Karpas-422 (cell line): ENCODE measurements around the gene PAX5. TPM values are rescaled to one million over a fixed set of nuclear protein-coding genes. Genes with fewer than 3 reads are reported as not detected.

Experiments used
- DNase-seq: peaks from one replicate; pipeline ENCODE4 v3.0.0-alpha.2; 2015
- H2AFZ ChIP-seq: fragments of 200-600 bp; sonication (generic); 2 replicates; pipeline ENCODE4 v1.6.1; 2014; ENCODE audit warnings: antibody characterized with exemption, low read length, mixed read lengths
- H3K27ac ChIP-seq: fragments of 200-600 bp; sonication (generic); 2 replicates; pipeline ENCODE4 v1.5.1; 2014; ENCODE audit warnings: mild to moderate bottlenecking, low read length, moderate library complexity
- H3K27me3 ChIP-seq: fragments of 200-600 bp; sonication (generic); 2 replicates; pipeline ENCODE4 v1.6.1; 2014; ENCODE audit warnings: low read length, mixed read lengths
- H3K36me3 ChIP-seq: fragments of 200-600 bp; sonication (generic); 2 replicates; pipeline ENCODE4 v1.6.1; 2014; ENCODE audit warnings: low read length, mixed read lengths; ENCODE audit not compliant: insufficient read depth
- H3K4me1 ChIP-seq: fragments of 200-600 bp; sonication (generic); 2 replicates; pipeline ENCODE4 v1.6.1; 2014; ENCODE audit warnings: mild to moderate bottlenecking, low read length, mixed read lengths
- H3K4me2 ChIP-seq: fragments of 200-600 bp; sonication (generic); 2 replicates; pipeline ENCODE4 v1.6.1; 2014; ENCODE audit warnings: low read length, low read depth, mild to moderate bottlenecking; ENCODE audit not compliant: poor library complexity, severe bottlenecking
- H3K4me3 ChIP-seq: fragments of 200-600 bp; sonication (generic); 2 replicates; pipeline ENCODE4 v1.5.1; 2014; ENCODE audit warnings: mild to moderate bottlenecking, antibody characterized with exemption, low read length, mixed read lengths
- H3K79me2 ChIP-seq: fragments of 200-600 bp; sonication (generic); 2 replicates; pipeline ENCODE4 v1.6.1; 2014; ENCODE audit warnings: mild to moderate bottlenecking, low read length, mixed read lengths
- H3K9ac ChIP-seq: fragments of 200-600 bp; sonication (generic); 2 replicates; pipeline ENCODE4 v1.6.0; 2014; ENCODE audit warnings: low read length
- H3K9me2 ChIP-seq: fragments of 200-600 bp; sonication (generic), shearing (Covaris generic); replicated peaks from 2 replicates; pipeline ENCODE4 v1.6.0; 2014; ENCODE audit warnings: mild to moderate bottlenecking, low read length, moderate library complexity; ENCODE audit not compliant: insufficient read depth
- H3K9me3 ChIP-seq: fragments of 300-700, 200-600 bp; sonication (generic); 2 replicates; pipeline ENCODE4 v1.6.1; 2014; ENCODE audit warnings: low read length, mixed read lengths
- H4K20me1 ChIP-seq: fragments of 200-600 bp; sonication (generic); 2 replicates; pipeline ENCODE4 v1.6.1; 2014; ENCODE audit warnings: mild to moderate bottlenecking, antibody characterized with exemption, low read length, low read depth; ENCODE audit not compliant: insufficient read depth
- total RNA-seq: library from RNA; depleted of rRNA; stranded (reverse); fragments of >200 nt; shearing (Covaris generic); gene quantifications from 2 replicates; pipeline ENCODE4 v1.2.3, GENCODE V29; 2014; ENCODE audit warnings: low replicate concordance

Gene PAX5
- total RNA-seq, 1 experiment from 2014 or later: 88.9 TPM

DNA sequence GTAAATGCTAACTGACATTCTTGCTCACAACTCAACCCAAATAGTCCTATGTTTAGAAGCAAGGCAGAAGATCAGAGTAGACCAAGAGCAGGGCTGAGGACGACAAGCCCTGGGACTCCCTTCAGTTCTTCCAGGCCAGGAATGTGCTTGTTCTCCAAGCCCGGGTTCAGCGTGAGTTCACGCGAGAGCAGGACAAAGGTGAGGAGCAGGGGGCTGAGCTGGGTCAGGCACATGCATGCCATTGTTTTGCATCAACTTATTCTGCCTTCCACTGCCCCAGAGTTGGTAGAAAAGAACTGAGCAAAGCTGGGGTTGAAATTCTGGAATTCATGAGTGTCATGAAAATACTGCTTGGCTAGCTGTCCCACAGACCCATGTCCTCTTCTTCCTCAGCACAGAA lies 206.5 kb downstream of the PAX5 start:
- Histone ChIP-seq H3K9me3 (no peaks in the 10 kb centered on the region), H3K4me3 (no peak overlapping the region)
- no peak for DNase-seq

DNA sequence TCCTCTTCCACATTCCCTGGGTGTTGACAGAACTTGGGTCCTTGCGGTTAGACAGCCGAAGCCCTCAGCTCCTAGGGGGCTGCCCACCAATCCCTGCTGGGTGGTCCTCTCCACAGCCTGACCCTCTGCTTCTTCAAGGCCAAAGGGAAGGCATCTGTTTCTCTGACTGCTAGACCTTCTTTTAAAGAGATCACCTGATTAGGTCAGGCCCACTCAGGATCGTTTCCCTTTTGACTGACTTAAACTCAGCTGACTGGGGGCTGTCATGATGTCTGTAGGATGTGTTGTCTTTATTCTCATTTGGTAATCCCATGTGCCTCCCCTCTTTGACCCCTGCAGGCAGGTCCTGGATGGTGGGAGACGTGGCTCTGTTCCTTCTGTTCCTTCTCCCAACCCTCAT lies 207.5 kb downstream of the PAX5 start:
- no peak for DNase-seq
- Histone ChIP-seq H2AFZ (no peak overlapping the region), H3K27ac (no peak overlapping the region), H4K20me1 (no peaks in the 10 kb centered on the region), H3K4me1 (peaks cover 4% of the 10 kb centered on the region), H3K9me3 (no peaks in the 10 kb centered on the region), H3K27me3 (no peaks in the 10 kb centered on the region), H3K9ac (no peak overlapping the region), H3K36me3 (no peaks in the 10 kb centered on the region), H3K4me2 (no peak overlapping the region), H3K9me2 (no peaks in the 10 kb centered on the region), H3K79me2 (no peaks in the 10 kb centered on the region), H3K4me3 (no peak overlapping the region)

More for the DNA sequence above, 206.5 kb downstream of the PAX5 start:
- H3K9me2 ChIP-seq: no peaks in the 10 kb centered on the region
- 0 out of 2 replicates have a peak, but pooled peaks cover 4% of the 10 kb centered on the region for H4K20me1 ChIP-seq
- H3K4me1 ChIP-seq: peaks cover 15% of the 10 kb centered on the region
- H3K27me3 ChIP-seq: no peaks in the 10 kb centered on the region
- no peak overlapping the region for H3K9ac ChIP-seq
- H3K27ac ChIP-seq: no peak overlapping the region
- H2AFZ ChIP-seq: no peak overlapping the region
- no peaks in the 10 kb centered on the region for H3K36me3 ChIP-seq
- no peaks in the 10 kb centered on the region for H3K79me2 ChIP-seq
- H3K4me2 ChIP-seq: no peak overlapping the region

- no peaks in the 10 kb centered on the region for H3K4me1 ChIP-seq
- H3K27ac ChIP-seq: no peak overlapping the region
- no peak overlapping the region for H3K4me3 ChIP-seq
- H3K4me2 ChIP-seq: no peak overlapping the region
- no peak overlapping the region for H3K9ac ChIP-seq
- no peak for DNase-seq
- no peak overlapping the region for H2AFZ ChIP-seq
- H3K36me3 ChIP-seq: no peaks in the 10 kb centered on the region
- no peaks in the 10 kb centered on the region for H3K9me2 ChIP-seq
- no peaks in the 10 kb centered on the region for H3K27me3 ChIP-seq
- no peaks in the 10 kb centered on the region for H3K9me3 ChIP-seq
- H3K79me2 ChIP-seq: no peaks in the 10 kb centered on the region
- no peaks in the 10 kb centered on the region for H4K20me1 ChIP-seq
These were observed 208.9 kb downstream of the PAX5 start for GRCh38 chr9:36825179-36825578.

GRCh38 chr9:36823934-36824333 lies 210.1 kb downstream of the PAX5 start:
- no peak overlapping the region for H3K9ac ChIP-seq
- no peaks in the 10 kb centered on the region for H3K27me3 ChIP-seq
- no peak overlapping the region for H2AFZ ChIP-seq
- no peaks in the 10 kb centered on the region for H4K20me1 ChIP-seq
- H3K36me3 ChIP-seq: no peaks in the 10 kb centered on the region
- no peak for DNase-seq
- no peaks in the 10 kb centered on the region for H3K4me1 ChIP-seq
- H3K9me3 ChIP-seq: no peaks in the 10 kb centered on the region
- H3K27ac ChIP-seq: no peak overlapping the region
- no peak overlapping the region for H3K4me3 ChIP-seq
- H3K9me2 ChIP-seq: no peaks in the 10 kb centered on the region
- no peaks in the 10 kb centered on the region for H3K79me2 ChIP-seq
- H3K4me2 ChIP-seq: no peak overlapping the region

- no peak overlapping the region for H3K9ac ChIP-seq
- H3K27ac ChIP-seq: no peak overlapping the region
- no peaks in the 10 kb centered on the region for H3K9me2 ChIP-seq
- H4K20me1 ChIP-seq: no peaks in the 10 kb centered on the region
- H3K4me3 ChIP-seq: no peak overlapping the region
- no peaks in the 10 kb centered on the region for H3K9me3 ChIP-seq
- H3K36me3 ChIP-seq: no peaks in the 10 kb centered on the region
- H3K79me2 ChIP-seq: no peaks in the 10 kb centered on the region
- H2AFZ ChIP-seq: no peak overlapping the region
- no peak overlapping the region for H3K4me2 ChIP-seq
- no peaks in the 10 kb centered on the region for H3K4me1 ChIP-seq
- DNase-seq: no peak
- H3K27me3 ChIP-seq: no peaks in the 10 kb centered on the region
These were observed 210.6 kb downstream of the PAX5 start for GRCh38 chr9:36823466-36823865.

- Histone ChIP-seq H2AFZ (no peak overlapping the region), H3K9ac (no peak overlapping the region), H3K9me3 (no peaks in the 10 kb centered on the region), H3K4me1 (no peaks in the 10 kb centered on the region), H3K4me3 (no peak overlapping the region), H3K27me3 (no peaks in the 10 kb centered on the region), H3K79me2 (no peaks in the 10 kb centered on the region), H3K36me3 (no peaks in the 10 kb centered on the region), H3K4me2 (no peak overlapping the region), H3K27ac (no peak overlapping the region), H3K9me2 (no peaks in the 10 kb centered on the region), H4K20me1 (no peaks in the 10 kb centered on the region)
- no peak for DNase-seq
These were observed 211.9 kb downstream of the PAX5 start for GRCh38 chr9:36822201-36822600.

DNA sequence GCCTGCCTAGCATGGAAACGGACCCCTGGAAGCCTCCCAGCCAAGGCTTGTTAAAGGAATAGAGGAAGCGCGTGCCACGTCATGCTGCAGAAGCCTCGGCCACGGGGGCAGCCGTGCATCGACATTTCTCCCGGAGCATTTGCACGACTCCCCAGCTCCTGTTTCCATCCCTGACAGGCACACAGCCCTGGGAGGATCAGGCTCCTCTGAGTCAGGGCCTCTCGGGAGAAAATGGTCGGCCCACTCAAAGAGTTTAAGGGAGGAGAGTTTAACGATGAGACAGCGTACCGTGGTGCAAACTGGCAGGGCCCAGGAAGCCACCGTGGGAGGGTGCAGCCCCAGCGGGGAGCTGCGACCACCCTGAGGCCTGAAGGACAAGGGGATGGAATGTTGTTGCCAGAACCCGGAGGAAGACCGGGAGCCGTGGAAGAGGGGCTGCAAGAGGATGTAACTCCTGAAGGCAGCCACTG lies 213.6 kb downstream of the PAX5 start:
- H3K9me2 ChIP-seq: no peaks in the 10 kb centered on the region
- no peak overlapping the region for H3K4me2 ChIP-seq
- no peaks in the 10 kb centered on the region for H3K79me2 ChIP-seq
- DNase-seq: no peak
- no peak overlapping the region for H2AFZ ChIP-seq
- H4K20me1 ChIP-seq: no peaks in the 10 kb centered on the region
- no peaks in the 10 kb centered on the region for H3K36me3 ChIP-seq
- no peaks in the 10 kb centered on the region for H3K4me1 ChIP-seq
- H3K9me3 ChIP-seq: no peaks in the 10 kb centered on the region
- H3K4me3 ChIP-seq: no peak overlapping the region
- H3K9ac ChIP-seq: no peak overlapping the region
- no peaks in the 10 kb centered on the region for H3K27me3 ChIP-seq
- no peak overlapping the region for H3K27ac ChIP-seq

GRCh38 chr9:36818965-36819870 lies 214.8 kb downstream of the PAX5 start:
- Histone ChIP-seq H3K79me2 (no peaks in the 10 kb centered on the region), H3K9me3 (no peaks in the 10 kb centered on the region), H3K9me2 (no peaks in the 10 kb centered on the region), H3K4me1 (no peaks in the 10 kb centered on the region), H3K4me3 (no peak overlapping the region), H3K36me3 (no peaks in the 10 kb centered on the region), H3K27ac (no peak overlapping the region), H3K4me2 (no peak overlapping the region), H3K9ac (no peak overlapping the region), H3K27me3 (no peaks in the 10 kb centered on the region), H4K20me1 (no peaks in the 10 kb centered on the region), H2AFZ (no peak overlapping the region)
- DNase-seq: no peak
